Type B pancreatic cell (in vitro differentiated cells): ENCODE measurements around the gene SPATS2. TPM values are rescaled to one million over a fixed set of nuclear protein-coding genes. Genes with fewer than 3 reads are reported as not detected.

Experiments
- DNase-seq: peaks from one replicate; pipeline ENCODE4 v3.0.0; 2021; ENCODE audit warnings: mixed read lengths; ENCODE audit not compliant: unreplicated experiment; ENCODE audit errors: extremely low spot score
- H3K27ac Mint-ChIP-seq: 2 replicates; pipeline ENCODE4 v1.8.0; 2021; ENCODE audit warnings: mild to moderate bottlenecking, mixed read lengths
- H3K27me3 Mint-ChIP-seq: 2 replicates; pipeline ENCODE4 v1.8.0; 2021; ENCODE audit warnings: mixed read lengths
- H3K36me3 Mint-ChIP-seq: 2 replicates; pipeline ENCODE4 v1.8.0; 2021; ENCODE audit warnings: mixed read lengths
- H3K4me1 Mint-ChIP-seq: one replicate; pipeline ENCODE4 v1.8.0; 2021; ENCODE audit warnings: mixed read lengths; ENCODE audit not compliant: unreplicated experiment
- H3K4me3 Mint-ChIP-seq: 2 replicates; pipeline ENCODE4 v1.8.0; 2021; ENCODE audit warnings: mild to moderate bottlenecking, mixed read lengths
- H3K9me3 Mint-ChIP-seq: 2 replicates; pipeline ENCODE4 v1.8.0; 2021; ENCODE audit warnings: mixed read lengths
- CTCF ChIP-seq: fragments of 200-600 bp; sonication (generic); conservative IDR thresholded peaks from 2 replicates; pipeline ENCODE4 v1.5.0; 2021; ENCODE audit warnings: antibody characterized with exemption, mild to moderate bottlenecking
- total RNA-seq: library from RNA; stranded (reverse); gene quantifications from 2 replicates; pipeline ENCODE4 v1.2.1, GENCODE V29; 2021; ENCODE audit warnings: low replicate concordance

The SPATS2 gene
- total RNA-seq, 1 donor from 2014 or later: 40.3 TPM

- Mint-ChIP-seq H3K27me3 (peaks cover 10% of the 10 kb centered on the region), H3K9me3 (no peaks in the 10 kb centered on the region), H3K27ac (no peak overlapping the region), H3K4me1 (peaks cover 6% of the 10 kb centered on the region), H3K4me3 (no peak overlapping the region), H3K36me3 (peaks cover 3% of the 10 kb centered on the region)
- no peak for DNase-seq
- TF ChIP-seq CTCF: no peak
Observed at GRCh38 chr12:49557187-49557916, 190.1 kb downstream of the SPATS2 start.

GRCh38 chr12:49557917-49558215, 190.6 kb downstream of the SPATS2 start:
- no peak for DNase-seq
- Mint-ChIP-seq H3K4me3 (no peak overlapping the region), H3K4me1 (peaks cover 6% of the 10 kb centered on the region), H3K36me3 (peaks cover 3% of the 10 kb centered on the region), H3K27me3 (peaks cover 5% of the 10 kb centered on the region), H3K27ac (no peak overlapping the region), H3K9me3 (no peaks in the 10 kb centered on the region)
- no peak for TF ChIP-seq CTCF

- Mint-ChIP-seq H3K4me1 (peaks cover 3% of the 10 kb centered on the region), H3K27me3 (peaks cover 1% of the 10 kb centered on the region), H3K9me3 (no peaks in the 10 kb centered on the region), H3K4me3 (no peak overlapping the region), H3K27ac (no peak overlapping the region), H3K36me3 (peaks cover 3% of the 10 kb centered on the region)
- TF ChIP-seq CTCF: no peak
- DNase-seq: no peak
Observed at GRCh38 chr12:49558526-49558925, 191.3 kb downstream of the SPATS2 start.

GRCh38 chr12:49559011-49559675, 191.9 kb downstream of the SPATS2 start:
- no peak for DNase-seq
- no peaks in the 10 kb centered on the region for H3K9me3 Mint-ChIP-seq
- H3K4me1 Mint-ChIP-seq: no peaks in the 10 kb centered on the region
- H3K36me3 Mint-ChIP-seq: peaks cover 3% of the 10 kb centered on the region
- H3K4me3 Mint-ChIP-seq: no peak overlapping the region
- no peaks in the 10 kb centered on the region for H3K27me3 Mint-ChIP-seq
- H3K27ac Mint-ChIP-seq: no peak overlapping the region
- TF ChIP-seq CTCF: no peak

- Mint-ChIP-seq H3K4me3 (no peak overlapping the region), H3K4me1 (no peaks in the 10 kb centered on the region), H3K36me3 (peaks cover 3% of the 10 kb centered on the region)
Observed at GRCh38 chr12:49560695-49561094, 193.4 kb downstream of the SPATS2 start.

More at GRCh38 chr12:49560695-49561094, 193.4 kb downstream of the SPATS2 start:
- Mint-ChIP-seq H3K9me3 (no peaks in the 10 kb centered on the region), H3K27me3 (no peaks in the 10 kb centered on the region), H3K27ac (no peak overlapping the region)
- no peak for DNase-seq
- no peak for TF ChIP-seq CTCF
